OCI-LY7 (cell line): ENCODE results near the gene MNAT1. TPM values are rescaled to one million over a fixed set of nuclear protein-coding genes. Genes with fewer than 3 reads are reported as not detected.

Experiments used
- BruUV-seq: library from RNA; stranded (reverse); fragments of 400-500 nt; replicated peaks from 2 replicates; lab custom pipeline; 2021; lab: Mats Ljungman, UMichigan
- CTCF ChIA-PET: fragments of 300-600 bp; sonication (Branson Sonifier 250); formaldehyde crosslinking; loops from one replicate; lab custom pipeline; 2022; ENCODE audit warnings: antibody characterized with exemption; ENCODE audit not compliant: unreplicated experiment; lab: Charles Lee
- POLR2A ChIA-PET: fragments of 300-600 bp; sonication (Branson Sonifier 250); formaldehyde crosslinking; loops from one replicate; lab custom pipeline; 2022; ENCODE audit warnings: antibody characterized with exemption; lab: Charles Lee
- DNase-seq: peaks from one replicate; pipeline ENCODE4 v3.0.0-alpha.2; 2015; ENCODE audit warnings: low spot score
- H2AFZ ChIP-seq: fragments of 200-600 bp; sonication (generic), shearing (Covaris generic); 2 replicates; pipeline ENCODE4 v1.6.1; 2014; ENCODE audit warnings: mild to moderate bottlenecking, antibody characterized with exemption, low read length, moderate library complexity
- H3K27ac ChIP-seq: fragments of 200-600 bp; sonication (generic); 2 replicates; pipeline ENCODE4 v1.5.1; 2014; ENCODE audit warnings: mixed run types, low read depth, mild to moderate bottlenecking, moderate library complexity, low read length, inconsistent platforms; ENCODE audit not compliant: poor library complexity, severe bottlenecking
- H3K36me3 ChIP-seq: fragments of 200-600 bp; sonication (generic); 2 replicates; pipeline ENCODE4 v1.6.1; 2014; ENCODE audit warnings: mild to moderate bottlenecking, antibody characterized with exemption, low read length, moderate library complexity, mixed read lengths; ENCODE audit not compliant: insufficient read depth
- H3K4me1 ChIP-seq: fragments of 200-600 bp; sonication (generic); 2 replicates; pipeline ENCODE4 v1.5.1; 2014; ENCODE audit warnings: mild to moderate bottlenecking, low read length; ENCODE audit not compliant: insufficient read depth, poor library complexity, severe bottlenecking
- H3K4me2 ChIP-seq: fragments of 200-600 bp; sonication (generic); 2 replicates; pipeline ENCODE4 v1.6.1; 2014; ENCODE audit warnings: mild to moderate bottlenecking, low read length
- H3K4me3 ChIP-seq: fragments of 200-600 bp; sonication (generic); 2 replicates; pipeline ENCODE4 v1.5.1; 2014; ENCODE audit warnings: mild to moderate bottlenecking, low read depth, low read length; ENCODE audit not compliant: poor library complexity, severe bottlenecking
- H3K79me2 ChIP-seq: fragments of 200-600 bp; sonication (generic); 2 replicates; pipeline ENCODE4 v1.6.1; 2016; ENCODE audit warnings: low read depth, mild to moderate bottlenecking, low read length, moderate library complexity, mixed read lengths; ENCODE audit not compliant: insufficient read depth
- H3K9me2 ChIP-seq: fragments of 200-600 bp; sonication (generic); 2 replicates; pipeline ENCODE4 v1.6.1; 2016; ENCODE audit warnings: mild to moderate bottlenecking, low read length, mixed read lengths; ENCODE audit not compliant: insufficient read depth
- H3K9me3 ChIP-seq: fragments of 200-600 bp; sonication (generic); 2 replicates; pipeline ENCODE4 v1.6.1; 2014; ENCODE audit warnings: mild to moderate bottlenecking, mixed run types, low read length, mixed read lengths
- H4K20me1 ChIP-seq: fragments of 200-600 bp; sonication (generic); 2 replicates; pipeline ENCODE4 v1.6.1; 2014; ENCODE audit warnings: mild to moderate bottlenecking, antibody characterized with exemption, low read length, moderate library complexity, mixed read lengths; ENCODE audit not compliant: insufficient read depth
- EZH2phosphoT487 ChIP-seq: fragments of 200-600 bp; sonication (generic); IDR thresholded peaks from 2 replicates; pipeline ENCODE4 v1.6.1; 2018; ENCODE audit warnings: low read depth, borderline replicate concordance, mild to moderate bottlenecking, mixed run types, antibody characterized with exemption, low read length, moderate library complexity, mixed read lengths
- intact Hi-C: fragments of 100-400 bp; cut with micrococcal nuclease; formaldehyde crosslinking; loops from one replicate; pipeline ENCODE4 v1.10.0; 2022; ENCODE audit not compliant: unreplicated experiment
- total RNA-seq, 2 experiments: library from RNA; depleted of rRNA in 1 of 2; stranded (reverse); fragments of >200 nt in 1 of 2; shearing (Covaris generic) in 1 of 2; gene quantifications; 2 replicates each; pipeline ENCODE4 v1.2.3, GENCODE V29; 2014 to 2022
- TF ChIP-seq, protein P1 (sequence below): fragments of 200-600 bp; sonication (generic); conservative IDR thresholded peaks from 2 replicates; pipeline ENCODE4 v1.5.1; 2014; ENCODE audit warnings: mild to moderate bottlenecking, antibody characterized with exemption, low read length, moderate library complexity, mixed read lengths

The MNAT1 gene
- total RNA-seq, 2 experiments from 2014 or later, result 58.5 to 60.9 TPM

DNA sequence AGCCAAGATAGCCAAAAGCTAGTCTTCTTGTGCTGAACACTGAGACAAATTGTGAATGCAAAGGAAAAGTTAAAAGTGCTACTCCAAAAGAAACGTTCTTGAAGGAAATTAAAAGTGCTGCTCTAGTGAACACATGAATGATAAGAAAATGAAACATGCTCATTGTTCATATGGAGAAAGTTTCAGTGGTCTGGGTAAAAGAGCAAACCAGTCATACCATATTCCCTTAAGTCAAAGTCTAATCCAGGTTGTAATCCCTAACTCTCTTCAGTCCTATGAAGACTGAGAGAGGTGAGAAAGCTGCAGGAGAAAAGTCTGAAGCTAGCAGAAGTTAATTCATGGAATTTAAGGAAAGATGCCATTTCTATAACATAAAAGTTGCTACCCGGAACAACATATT lies 121.5 kb downstream of the MNAT1 start:
- TF ChIP-seq, protein P1, sequence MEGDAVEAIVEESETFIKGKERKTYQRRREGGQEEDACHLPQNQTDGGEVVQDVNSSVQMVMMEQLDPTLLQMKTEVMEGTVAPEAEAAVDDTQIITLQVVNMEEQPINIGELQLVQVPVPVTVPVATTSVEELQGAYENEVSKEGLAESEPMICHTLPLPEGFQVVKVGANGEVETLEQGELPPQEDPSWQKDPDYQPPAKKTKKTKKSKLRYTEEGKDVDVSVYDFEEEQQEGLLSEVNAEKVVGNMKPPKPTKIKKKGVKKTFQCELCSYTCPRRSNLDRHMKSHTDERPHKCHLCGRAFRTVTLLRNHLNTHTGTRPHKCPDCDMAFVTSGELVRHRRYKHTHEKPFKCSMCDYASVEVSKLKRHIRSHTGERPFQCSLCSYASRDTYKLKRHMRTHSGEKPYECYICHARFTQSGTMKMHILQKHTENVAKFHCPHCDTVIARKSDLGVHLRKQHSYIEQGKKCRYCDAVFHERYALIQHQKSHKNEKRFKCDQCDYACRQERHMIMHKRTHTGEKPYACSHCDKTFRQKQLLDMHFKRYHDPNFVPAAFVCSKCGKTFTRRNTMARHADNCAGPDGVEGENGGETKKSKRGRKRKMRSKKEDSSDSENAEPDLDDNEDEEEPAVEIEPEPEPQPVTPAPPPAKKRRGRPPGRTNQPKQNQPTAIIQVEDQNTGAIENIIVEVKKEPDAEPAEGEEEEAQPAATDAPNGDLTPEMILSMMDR, result no peak
- TF ChIP-seq EZH2phosphoT487, result no peak
- Histone ChIP-seq H3K79me2 (no peaks in the 10 kb centered on the region), H2AFZ (no peak overlapping the region), H4K20me1 (no peaks in the 10 kb centered on the region), H3K4me2 (no peak overlapping the region), H3K9me2 (no peaks in the 10 kb centered on the region), H3K4me3 (no peak overlapping the region), H3K36me3 (peaks cover 7% of the 10 kb centered on the region), H3K4me1 (no peaks in the 10 kb centered on the region), H3K27ac (no peak overlapping the region), H3K9me3 (no peaks in the 10 kb centered on the region)
- intact Hi-C loops, result no loop called here
- DNase-seq, result no peak
- POLR2A ChIA-PET, result interaction anchor here (0.8 kb wide), 1 partner anchor 68 kb away, joined by 4 read pairs; no protein-coding TSS in a partner anchor
- CTCF ChIA-PET, result no interaction called here
- BruUV-seq, result no TSS peak

DNA sequence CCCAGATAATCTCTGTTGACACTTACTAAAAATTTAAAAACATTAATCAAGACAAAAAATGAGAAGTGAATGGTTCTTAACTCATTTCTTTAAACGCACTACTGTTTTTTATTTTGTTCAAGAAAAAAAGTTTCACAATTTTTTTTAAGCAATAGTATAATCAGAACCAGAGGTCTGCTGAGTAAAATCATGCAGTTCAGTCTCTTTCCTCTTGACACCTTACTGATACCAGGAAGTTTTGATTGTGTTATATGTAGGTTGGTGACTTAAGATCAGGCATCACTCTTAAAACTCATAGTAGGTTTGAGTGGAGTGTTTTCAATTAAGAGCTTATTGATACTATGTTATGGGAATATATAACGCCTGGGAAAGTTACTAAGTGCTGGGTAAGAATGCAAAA lies 125.0 kb downstream of the MNAT1 start:
- BruUV-seq, result no TSS peak
- no peak overlapping the region for H3K27ac ChIP-seq
- intact Hi-C loops, result no loop called here
- H2AFZ ChIP-seq, result no peak overlapping the region
- no peaks in the 10 kb centered on the region for H3K79me2 ChIP-seq
- POLR2A ChIA-PET, result interaction anchor here (0.5 to 1.0 kb wide), 3 partner anchors 10 to 18 kb away, joined by 3 read pairs; no protein-coding TSS in a partner anchor
- no peaks in the 10 kb centered on the region for H3K4me1 ChIP-seq
- 0 out of 2 replicates have a peak, but pooled peaks cover 3% of the 10 kb centered on the region for H3K36me3 ChIP-seq
- CTCF ChIA-PET, result no interaction called here
- no peaks in the 10 kb centered on the region for H3K9me2 ChIP-seq
- no peak for DNase-seq
- TF ChIP-seq EZH2phosphoT487, result no peak
- TF ChIP-seq, protein P1, result no peak
- no peak overlapping the region for H3K4me2 ChIP-seq
- no peaks in the 10 kb centered on the region for H3K9me3 ChIP-seq
- H4K20me1 ChIP-seq, result no peaks in the 10 kb centered on the region
- no peak overlapping the region for H3K4me3 ChIP-seq

DNA sequence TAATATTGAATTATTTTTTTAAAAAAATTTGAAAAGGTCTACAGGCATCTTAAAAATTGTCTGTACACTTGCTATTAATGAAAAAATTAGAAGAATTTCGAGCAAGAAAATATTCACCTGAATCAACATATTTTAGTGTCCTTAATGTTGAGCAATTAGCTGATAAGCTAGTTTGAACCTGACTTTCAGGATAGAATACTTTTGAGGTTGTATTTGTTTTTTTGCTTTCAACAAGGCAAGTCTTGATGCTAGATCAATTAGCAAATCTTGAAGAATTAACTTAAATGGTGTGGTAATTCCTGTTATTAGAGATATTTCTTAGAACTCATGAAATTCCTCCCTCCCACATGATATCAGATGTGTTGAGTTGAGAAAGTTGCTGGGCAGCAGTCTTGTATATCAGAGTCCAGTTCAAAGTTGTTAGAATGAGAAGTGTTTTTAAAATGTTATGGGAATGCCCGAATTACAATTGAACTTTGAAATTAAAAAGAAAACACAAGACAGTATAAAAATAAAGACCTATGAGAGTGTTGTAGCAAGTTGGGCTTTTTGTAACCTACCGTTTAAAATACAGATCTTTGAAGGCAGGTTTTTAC lies 127.1 kb downstream of the MNAT1 start:
- Histone ChIP-seq H3K4me3 (no peak overlapping the region), H3K4me1 (no peaks in the 10 kb centered on the region), H3K36me3 (0 out of 2 replicates have a peak, but pooled peaks cover 3% of the 10 kb centered on the region), H3K9me3 (no peaks in the 10 kb centered on the region), H2AFZ (no peak overlapping the region), H3K79me2 (no peaks in the 10 kb centered on the region), H4K20me1 (no peaks in the 10 kb centered on the region), H3K27ac (no peak overlapping the region), H3K4me2 (no peak overlapping the region), H3K9me2 (no peaks in the 10 kb centered on the region)
- DNase-seq, result no peak
- CTCF ChIA-PET, result no interaction called here
- POLR2A ChIA-PET, result interaction anchor here (0.6 kb wide), 1 partner anchor 29 kb away, joined by 3 read pairs; no protein-coding TSS in a partner anchor
- TF ChIP-seq, protein P1, result no peak
- no peak for TF ChIP-seq EZH2phosphoT487
- intact Hi-C loops, result no loop called here
- BruUV-seq, result no TSS peak
